ENCODE measurements around the gene NAA35. TPM values are rescaled to one million over a fixed set of nuclear protein-coding genes. Genes with fewer than 3 reads are reported as not detected.
"Not testable (repeated sequence)": the region's sequence is repeated elsewhere in the genome, so short reads cannot be mapped to it uniquely, and the experiment has no call there.

Gene NAA35
- 22.9 and 24.7 TPM in 2 replicates for total RNA-seq

DNA sequence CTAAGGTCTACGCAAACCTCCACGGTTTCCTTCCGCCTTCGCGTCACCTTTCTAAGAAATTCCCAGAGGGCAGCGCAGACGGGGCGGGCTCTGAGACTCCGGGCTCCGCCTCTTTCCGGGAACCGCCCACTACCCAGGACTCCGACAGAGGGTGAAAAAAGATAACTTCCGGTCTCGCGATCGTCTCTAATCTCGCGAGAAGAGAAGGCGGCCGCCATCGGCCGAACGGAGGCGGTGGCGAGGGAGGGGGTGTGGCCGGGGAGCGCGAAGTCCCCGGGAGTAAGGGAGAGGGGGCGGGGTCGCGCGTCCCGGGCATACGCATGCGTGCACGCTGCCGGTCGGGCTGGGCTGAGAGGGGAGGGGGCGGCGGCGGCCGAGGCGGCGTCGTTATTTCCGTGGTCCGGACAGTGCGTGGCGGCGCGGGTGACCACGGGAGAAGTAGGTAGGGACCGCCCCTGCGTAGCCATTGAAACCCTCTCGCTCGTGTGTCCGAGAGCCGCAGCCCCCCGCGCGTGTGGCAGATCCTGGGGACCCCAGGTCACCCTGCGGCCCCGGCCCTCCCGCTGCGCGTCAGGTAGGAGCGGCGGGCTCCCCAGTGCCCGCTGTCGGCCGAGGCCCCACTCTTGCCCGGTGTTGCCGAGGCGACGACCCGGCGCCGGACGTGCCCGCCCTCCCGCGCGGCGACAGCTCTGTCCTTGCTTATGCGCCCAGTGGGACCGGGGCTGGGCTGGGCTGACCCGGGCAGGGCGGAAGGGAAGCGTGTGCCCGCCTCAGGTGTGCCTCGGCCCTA, at the start of gene NAA35:
TSS of gene NAA35 (plus strand) at position 315 of the 790 bp plus-strand sequence. CDS start 1,014 bp downstream, outside the sequence.
- intact Hi-C loops (cut with micrococcal nuclease): loop anchor here (1.0 to 10.0 kb wide), 8 partner anchors 26 to 1956 kb away; partner anchors contain the start of genes GAS1, HNRNPK, ISCA1 and RMI1

DNA sequence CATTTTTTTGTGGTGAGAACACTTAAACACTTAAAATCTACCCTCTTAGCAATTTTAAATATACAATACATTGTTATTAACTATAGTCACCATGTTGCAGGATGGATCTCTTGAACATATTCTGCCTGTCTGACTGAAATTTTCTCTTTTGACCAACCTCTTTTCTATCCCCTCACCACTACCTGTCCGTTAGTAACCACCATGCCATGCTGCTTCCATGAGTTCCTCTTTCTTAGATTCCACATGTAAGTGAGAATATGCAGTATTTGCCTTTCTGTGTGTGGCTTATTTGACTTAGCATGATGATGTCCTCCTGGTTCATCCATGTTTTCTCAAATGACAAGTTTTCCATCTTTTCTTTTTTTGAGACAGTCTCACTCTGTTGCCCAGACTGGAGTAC, 48.5 kb upstream of the NAA35 start:
- intact Hi-C loops (cut with micrococcal nuclease): no loop called here

DNA sequence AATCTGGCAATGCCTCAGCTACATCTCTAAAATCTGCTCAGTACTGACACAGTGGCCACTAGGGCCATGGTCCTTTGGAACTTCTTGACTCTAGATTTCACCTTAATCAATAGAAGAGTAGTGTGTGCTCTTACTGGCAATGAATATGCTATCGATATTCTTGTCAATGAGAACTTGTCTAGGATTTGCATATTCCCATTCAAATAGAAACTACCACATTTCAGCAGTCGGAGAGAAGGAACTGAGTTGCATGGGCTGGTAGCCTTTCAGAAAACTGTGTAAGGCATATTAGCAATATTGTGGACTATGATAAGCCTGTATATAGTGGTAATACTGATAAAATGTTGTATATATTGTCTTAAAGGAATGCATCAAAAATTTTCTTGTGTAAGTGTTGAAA, 45.3 kb upstream of the NAA35 start:
- intact Hi-C loops (cut with micrococcal nuclease): no loop called here

DNA sequence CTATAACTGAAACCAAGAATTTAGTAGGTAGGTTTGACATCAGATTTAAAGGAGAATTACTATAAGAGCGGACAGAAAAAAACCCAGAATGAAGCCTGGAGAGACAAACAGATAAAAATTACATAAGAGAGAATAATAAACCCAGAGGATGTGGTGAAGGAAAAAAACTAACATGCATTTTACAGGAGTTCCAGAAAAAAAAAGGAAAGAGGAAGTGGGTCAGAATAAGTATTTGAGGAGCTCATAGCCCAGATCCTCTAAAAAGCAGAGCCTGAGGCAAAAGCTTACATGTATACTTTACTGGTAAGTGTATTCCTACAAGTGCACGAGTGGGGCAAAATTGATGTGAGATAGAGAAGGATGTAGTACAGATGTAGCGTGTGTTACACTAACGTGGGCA, 43.1 kb upstream of the NAA35 start:
- intact Hi-C loops (cut with micrococcal nuclease): no loop called here

DNA sequence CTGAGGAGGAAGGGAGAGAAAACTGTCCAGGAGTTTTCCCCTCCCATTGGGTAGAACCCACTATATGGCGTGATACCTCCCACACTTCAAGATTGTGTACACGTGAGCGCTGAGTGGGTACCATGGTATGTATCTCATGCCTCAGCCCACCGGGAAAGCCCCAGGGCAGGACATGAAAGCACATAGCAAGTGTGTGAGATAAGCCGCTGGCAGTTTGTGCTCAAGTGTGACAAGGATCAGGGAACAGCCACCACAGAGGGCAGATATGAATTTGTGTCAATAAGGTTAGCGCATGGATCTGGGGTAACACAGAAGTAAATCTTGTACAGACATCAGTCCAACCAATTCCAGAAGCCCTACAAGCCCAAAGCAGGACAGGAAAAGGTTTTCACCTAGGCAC, 42.6 kb upstream of the NAA35 start:
- intact Hi-C loops (cut with micrococcal nuclease): no loop called here

DNA sequence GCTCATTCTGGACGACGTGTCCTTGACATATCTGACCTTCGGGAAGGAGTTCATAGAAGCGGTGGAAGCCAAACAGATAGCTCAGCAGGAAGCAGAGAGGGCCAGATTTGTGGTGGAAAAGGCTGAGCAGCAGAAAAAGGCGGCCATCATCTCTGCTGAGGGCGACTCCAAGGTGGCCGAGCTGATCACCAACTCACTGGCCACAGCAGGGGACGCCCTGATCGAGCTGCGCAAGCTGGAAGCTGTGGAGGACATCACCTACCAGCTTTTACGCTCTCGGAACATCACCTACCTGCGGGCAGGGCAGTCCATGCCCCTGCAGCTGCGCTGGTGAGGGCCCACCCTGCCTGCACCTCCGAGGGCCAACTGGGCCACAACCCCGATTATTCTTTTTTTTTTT, 41.6 kb upstream of the NAA35 start:
- intact Hi-C loops (cut with micrococcal nuclease): no loop called here

DNA sequence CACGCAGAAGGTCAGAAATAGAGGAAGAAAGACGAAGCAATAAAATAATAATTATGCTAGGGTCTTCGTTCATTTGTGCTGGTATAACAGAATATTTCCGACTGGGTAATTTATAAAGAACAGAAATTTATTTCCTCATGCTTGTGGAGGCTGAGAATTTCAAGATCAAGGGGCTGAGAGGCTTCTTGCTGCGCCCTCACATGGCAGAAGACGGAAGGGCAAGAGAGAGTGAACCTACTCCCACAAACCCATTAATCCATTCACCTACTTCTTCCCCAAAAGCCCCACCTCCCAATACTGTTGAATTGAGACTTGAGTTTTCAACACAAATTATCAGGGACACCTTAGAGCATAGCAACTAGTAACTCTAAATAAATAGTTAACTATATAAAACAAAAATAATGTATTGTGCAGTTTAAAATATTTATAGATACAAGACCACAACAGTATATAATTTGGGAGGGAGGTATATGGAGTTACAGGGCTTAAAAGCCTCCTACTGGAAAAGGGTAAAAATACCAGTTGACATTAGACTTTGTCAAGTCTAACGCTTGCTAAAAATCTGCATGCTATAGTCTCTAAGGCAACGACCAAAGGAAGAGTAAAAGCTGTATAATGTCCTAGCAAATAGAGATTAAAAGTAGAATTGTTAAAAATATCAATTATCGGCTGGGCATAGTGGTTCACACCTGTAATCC, 40.3 kb upstream of the NAA35 start:
- intact Hi-C loops (cut with micrococcal nuclease): no loop called here

DNA sequence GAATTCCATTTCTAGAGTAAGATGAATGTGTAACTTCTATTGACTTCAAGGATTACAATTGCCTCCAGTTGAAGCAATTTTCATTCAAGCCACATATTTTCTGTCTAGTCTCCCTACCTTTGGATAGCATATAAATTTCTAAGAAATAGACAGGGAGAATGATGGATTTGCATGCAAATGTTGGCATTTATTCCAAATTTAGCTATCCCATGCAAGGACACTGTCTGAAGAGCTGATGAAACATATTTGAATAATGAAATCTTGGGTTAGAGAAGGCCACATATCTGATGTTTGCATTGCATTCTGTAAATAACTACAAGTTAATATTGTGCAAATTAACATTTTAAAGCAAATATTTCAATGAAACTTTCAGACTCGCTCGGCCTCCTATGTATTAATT, 36.0 kb upstream of the NAA35 start:
- intact Hi-C loops (cut with micrococcal nuclease): no loop called here

DNA sequence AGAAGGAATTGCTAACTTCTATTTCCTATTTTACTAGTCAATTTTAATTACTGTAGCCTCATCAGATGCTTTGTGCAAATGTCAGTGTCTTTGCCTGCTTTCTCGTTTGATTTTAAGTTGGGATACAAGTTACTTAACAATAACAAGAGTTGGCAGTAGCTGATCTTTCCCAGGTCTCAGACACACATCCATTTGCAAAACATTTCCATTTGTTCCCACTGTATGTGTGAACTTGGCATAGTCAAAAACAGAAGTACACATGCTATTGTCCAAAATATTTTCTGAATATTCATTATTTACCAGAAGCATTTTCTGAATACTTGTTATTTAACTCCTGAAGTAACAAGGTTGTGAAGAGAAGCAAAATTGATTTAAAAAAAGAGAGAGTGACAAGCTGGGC, 35.0 kb upstream of the NAA35 start:
- intact Hi-C loops (cut with micrococcal nuclease): no loop called here

DNA sequence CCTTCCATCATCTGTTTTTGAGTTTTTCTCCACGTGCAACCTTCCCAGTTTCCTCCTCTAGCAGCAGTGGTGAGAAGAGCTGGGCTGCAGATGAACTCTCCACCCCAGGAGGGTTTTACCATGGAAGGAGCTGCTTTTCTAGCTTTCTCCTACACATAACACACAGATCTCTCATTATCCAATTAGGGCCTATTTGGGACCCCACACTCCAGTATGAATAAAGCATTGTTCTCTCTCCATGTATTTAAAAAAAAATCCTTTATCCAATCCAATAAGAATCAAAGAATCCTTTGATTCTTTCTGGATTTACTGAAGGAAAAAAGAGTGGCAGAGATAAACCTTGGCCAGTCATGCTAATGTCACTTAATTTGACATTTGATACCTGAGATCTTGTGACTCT, 31.6 kb upstream of the NAA35 start:
- intact Hi-C loops (cut with micrococcal nuclease): no loop called here

DNA sequence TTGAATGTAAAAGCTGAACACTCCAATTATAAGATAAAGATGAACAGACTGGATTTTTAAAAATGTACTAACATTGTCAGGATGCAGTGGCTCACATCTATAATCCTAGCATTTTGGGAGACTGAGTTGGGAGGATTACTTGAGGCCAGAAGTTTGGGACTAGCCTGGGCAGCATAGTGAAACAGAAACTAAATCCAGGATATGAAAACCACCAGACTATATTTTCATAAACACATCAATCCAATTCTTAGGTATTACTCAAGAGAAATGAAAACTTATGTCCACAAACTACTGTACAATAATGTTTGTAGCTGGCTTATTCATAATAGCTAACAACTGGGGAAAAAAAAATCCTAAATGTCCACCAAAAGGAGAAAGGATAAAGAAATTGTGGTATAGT, 26.8 kb upstream of the NAA35 start:
- intact Hi-C loops (cut with micrococcal nuclease): loop anchor here (2.0 to 10.0 kb wide), 2 partner anchors 27 to 89 kb away; partner anchors contain the start of gene NAA35

DNA sequence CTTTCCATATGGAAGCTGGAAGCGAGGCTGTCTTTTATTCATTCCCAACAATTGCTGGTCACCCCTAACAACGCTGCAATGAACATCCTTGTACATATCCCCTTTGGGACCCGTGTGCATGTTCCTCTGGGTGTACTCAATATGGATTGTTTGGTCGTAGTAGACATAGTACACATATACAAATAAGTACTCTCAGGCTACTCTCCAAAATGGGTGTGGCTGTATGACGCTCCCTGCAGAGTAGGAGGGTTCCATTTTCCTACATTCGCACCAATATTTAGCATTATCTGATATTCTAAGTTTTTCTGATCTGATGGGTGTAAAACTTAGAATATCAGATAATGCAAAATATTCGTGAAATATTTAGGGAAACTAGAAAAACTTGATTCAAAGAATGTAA, 23.2 kb upstream of the NAA35 start:
- intact Hi-C loops (cut with micrococcal nuclease): loop anchor here (10.0 kb wide), 1 partner anchor 93 kb away; no protein-coding TSS in a partner anchor

DNA sequence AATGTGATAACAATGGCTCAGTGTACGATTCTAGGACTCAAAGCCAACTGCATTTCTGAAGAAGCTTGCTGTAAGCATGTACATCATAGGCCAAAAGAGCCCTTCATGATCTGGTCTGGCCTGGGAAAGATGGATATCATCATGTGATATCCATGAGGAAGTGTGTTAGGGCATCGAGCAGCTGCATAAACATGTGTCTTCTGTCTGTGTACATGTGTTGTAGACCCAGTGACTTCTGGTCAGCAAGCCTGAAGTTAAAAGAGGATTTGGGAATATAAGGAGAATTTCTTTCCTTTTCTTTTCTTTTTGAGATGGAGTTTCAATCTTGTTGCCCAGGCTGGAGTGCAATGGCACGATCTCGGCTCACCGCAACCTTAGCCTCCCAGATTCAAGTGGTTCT, 15.5 kb upstream of the NAA35 start:
- intact Hi-C loops (cut with micrococcal nuclease): no loop called here

DNA sequence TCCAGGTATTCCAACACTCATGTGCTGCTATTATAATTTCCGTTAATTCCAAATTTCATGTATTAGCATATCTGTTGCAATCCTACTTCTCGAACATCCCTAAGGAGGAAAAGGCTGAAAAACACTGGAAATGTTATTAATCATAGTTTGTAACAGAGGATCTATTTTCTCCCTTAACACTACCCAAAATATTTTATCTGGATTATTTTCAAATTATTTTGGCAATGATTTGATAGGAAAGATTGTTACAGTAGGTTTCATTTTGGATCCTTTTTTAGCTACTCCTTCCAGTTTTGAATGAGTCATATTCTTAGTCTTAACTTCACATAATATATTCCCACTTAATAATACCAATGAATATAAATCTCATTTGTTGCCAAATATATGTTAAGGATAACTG, 13.9 kb upstream of the NAA35 start:
- intact Hi-C loops (cut with micrococcal nuclease): no loop called here

DNA sequence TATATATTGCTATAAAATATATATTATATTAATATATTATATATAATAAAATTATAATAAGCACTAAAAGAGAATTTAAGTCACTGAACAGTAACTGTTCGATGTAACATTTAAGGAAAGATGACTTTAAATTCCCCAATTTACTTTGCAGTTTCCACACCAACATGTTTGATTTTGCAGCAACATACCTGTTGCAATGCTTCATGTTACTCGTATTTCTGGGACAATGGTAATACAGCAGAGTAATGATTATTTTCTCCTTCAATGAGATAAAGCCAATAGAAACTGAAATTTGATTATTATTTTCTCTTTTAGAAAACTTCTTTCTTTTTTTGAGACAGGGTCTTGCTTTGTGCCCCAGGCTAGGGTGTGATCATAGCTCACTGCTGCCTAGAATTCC, 9.5 kb upstream of the NAA35 start:
- intact Hi-C loops (cut with micrococcal nuclease): no loop called here

DNA sequence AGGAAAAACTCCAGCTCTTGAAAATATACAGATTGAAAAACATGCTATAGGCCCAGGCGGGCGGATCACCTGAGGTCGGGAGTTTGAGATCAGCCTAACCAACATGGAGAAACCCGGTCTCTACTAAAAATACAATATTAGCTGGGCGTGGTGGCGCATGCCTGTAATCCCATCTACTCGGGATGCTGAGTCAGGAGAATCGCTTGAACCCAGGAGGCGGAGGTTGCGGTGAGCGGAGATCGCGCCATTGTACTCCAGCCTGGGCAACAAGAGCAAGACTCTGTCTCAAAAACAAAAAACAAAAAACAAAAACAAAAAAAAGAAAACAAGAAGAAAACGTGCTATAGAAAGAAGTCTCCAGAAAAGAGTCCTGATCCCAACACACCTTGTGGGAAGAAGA, 5.0 kb upstream of the NAA35 start:
- intact Hi-C loops (cut with micrococcal nuclease): not testable (repeated sequence)

DNA sequence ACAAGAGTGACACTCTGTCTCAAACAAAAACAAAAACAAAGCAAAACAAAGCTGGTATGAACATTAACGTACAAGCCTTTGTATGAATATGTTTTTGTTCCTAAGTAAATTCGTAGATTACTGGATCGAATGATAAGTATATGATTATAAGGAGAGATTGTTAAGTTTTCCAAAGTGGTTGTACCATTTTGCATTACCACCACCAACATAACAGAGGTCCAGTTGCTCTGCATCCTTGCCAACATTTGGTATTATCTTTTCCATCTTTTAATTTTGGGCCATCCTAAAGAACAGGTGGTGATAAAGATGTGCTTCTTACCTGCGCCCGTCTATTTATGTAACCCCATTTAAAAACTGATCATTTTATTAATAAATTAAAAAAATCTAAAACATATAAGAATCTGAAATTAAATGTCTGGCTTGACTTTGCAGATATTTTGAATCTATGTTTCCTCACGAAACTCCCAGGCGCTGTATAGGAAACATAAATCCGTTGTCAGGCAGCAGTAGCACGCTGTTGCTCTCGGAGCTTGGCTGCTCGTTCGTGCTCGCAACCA, 593 bp upstream of the NAA35 start:
- intact Hi-C loops (cut with micrococcal nuclease): loop anchor here (1.0 to 10.0 kb wide), 6 partner anchors 26 to 1956 kb away; partner anchors contain the start of genes GAS1, HNRNPK and RMI1

DNA sequence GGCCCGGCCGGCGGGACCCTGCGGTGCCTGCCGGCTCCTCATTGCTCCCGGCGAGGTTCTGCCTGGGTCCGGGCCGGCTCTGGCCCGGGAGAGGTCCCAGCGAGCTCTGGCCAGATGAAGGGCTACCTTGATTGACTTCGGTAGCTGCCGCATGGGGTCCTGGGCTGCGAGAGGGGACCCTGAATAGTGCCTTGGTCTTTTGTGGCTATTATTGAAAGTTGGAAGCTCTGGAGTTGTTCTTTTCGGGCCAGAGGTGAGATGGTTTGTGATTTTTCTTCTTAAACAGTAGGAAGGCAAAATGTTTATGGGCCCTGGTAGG, 635 bp downstream of the NAA35 start:
- intact Hi-C loops (cut with micrococcal nuclease): loop anchor here (1.0 to 10.0 kb wide), 7 partner anchors 27 to 1957 kb away; partner anchors contain the start of genes GAS1, HNRNPK, ISCA1 and RMI1

DNA sequence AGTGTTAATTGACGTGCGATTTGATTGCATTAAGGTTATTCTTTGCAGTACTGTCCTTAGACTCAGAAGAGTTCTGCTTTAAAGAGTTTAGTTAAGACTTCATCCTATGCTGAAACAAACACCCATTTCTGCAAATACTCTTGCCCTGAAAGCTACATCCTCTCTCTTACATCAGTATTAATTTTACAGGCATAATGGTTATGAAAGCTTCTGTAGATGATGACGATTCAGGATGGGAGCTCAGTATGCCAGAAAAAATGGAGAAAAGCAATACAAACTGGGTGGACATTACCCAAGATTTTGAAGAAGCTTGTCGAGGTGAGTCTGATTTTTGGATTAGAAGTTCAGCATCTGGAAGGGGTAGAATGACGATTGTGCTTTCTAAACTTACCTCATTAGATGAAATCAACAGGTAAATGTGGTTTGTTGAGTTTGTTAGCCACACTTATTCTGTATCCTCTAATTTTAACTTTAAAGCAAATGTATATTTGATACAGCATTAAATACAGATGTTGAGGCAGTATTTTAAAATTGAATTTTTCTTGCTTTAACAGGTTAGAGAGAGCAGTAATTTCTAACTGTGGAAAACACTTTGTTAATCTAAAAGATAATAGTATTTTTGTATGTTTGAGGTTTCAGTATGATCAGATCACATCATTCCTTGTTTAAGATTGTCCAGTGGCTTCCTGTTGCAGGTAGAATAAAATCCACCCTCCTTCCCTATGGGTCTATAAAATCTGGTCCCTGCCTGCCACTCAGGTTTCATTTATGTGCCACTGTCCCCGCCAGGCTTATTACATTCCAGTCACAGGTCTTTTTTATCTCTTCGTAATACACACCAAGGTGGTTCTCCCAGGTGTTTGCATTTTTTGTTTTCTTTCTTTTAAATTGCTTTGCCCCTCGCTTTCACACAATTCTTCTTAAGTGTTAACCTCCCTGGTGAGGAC, 1.3 kb downstream of the NAA35 start:
- intact Hi-C loops (cut with micrococcal nuclease): loop anchor here (1.0 to 10.0 kb wide), 7 partner anchors 27 to 1957 kb away; partner anchors contain the start of genes GAS1, HNRNPK, ISCA1 and RMI1

DNA sequence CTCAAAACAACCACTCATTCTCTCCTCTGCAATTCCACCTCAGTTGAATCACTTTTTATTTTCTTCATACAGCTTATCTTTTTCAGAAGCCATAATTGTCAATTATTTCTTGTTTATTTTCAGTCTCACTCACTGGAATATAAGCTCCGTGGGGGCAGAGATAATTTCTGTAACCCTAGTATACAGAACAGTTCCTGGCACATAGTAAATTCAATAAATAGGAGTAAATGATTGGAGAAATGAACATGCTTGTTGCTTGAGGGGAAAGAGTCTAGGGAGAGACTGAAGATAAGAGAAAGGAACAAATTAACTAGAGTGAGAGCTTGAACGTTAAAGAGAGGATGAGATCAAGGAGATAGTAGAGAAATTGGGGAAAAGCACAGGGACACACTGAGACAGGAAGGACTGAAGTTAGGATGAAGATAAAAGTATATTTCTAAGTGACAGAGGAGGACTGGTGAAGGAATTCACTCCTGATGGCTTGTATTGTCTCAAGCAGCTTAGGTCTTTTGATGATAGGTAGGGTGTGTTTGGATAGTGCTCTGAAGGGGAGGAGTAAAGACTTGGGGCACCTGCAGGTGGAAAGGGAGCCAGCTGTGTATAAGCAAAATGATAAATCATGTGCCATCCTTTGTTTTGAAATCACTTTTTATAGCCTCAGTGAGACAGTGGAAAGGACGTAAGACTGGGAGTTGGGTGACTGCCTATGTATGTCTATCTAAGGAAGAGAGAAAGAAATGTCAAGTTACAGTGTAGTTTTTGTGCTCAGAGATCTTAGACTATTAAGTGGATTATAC, 2.2 kb downstream of the NAA35 start:
- intact Hi-C loops (cut with micrococcal nuclease): loop anchor here (5.0 to 10.0 kb wide), 3 partner anchors 136 to 1958 kb away; partner anchors contain the start of genes HNRNPK and RMI1

Measured in T-helper 2 cell treated with Interferon-gamma antibody and Interleukin-4, amounts not matched to agents 100 ng/mL and 5 ng/mL, for 36 hours (primary cell).